Neuronal stem cell (in vitro differentiated cells): Measurements from ENCODE around the gene MAST4.

ENCODE experiments used
- DNase-seq: peaks from one replicate; pipeline ENCODE4 v3.0.0-alpha.2; 2013; ENCODE audit warnings: low spot score
- H2AFZ ChIP-seq: one replicate; pipeline ENCODE4 v1.6.1; 2013; ENCODE audit warnings: mild to moderate bottlenecking, low read length, inconsistent platforms
- H2AK5ac ChIP-seq: 2 replicates; pipeline ENCODE4 v1.6.1; 2013; ENCODE audit warnings: low read depth, mild to moderate bottlenecking, inconsistent platforms, low read length, moderate library complexity, mixed read lengths
- H2BK120ac ChIP-seq: 2 replicates; pipeline ENCODE4 v1.6.1; 2013; ENCODE audit warnings: low read depth, mild to moderate bottlenecking, inconsistent platforms, low read length, moderate library complexity, mixed read lengths
- H2BK12ac ChIP-seq: one replicate; pipeline ENCODE4 v1.6.1; 2013; ENCODE audit warnings: low read length, inconsistent platforms
- H2BK15ac ChIP-seq: 2 replicates; pipeline ENCODE4 v1.6.1; 2013; ENCODE audit warnings: mild to moderate bottlenecking, low read length, inconsistent platforms, mixed read lengths
- H2BK5ac ChIP-seq: one replicate; pipeline ENCODE4 v1.6.1; 2013; ENCODE audit warnings: inconsistent platforms, mild to moderate bottlenecking, low read length, moderate library complexity
- H3K14ac ChIP-seq: one replicate; pipeline ENCODE4 v1.6.1; 2013; ENCODE audit warnings: low read length, inconsistent platforms
- H3K18ac ChIP-seq: 2 replicates; pipeline ENCODE4 v1.6.1; 2013; ENCODE audit warnings: low read length, inconsistent platforms
- H3K23ac ChIP-seq: 2 replicates; pipeline ENCODE4 v1.6.1; 2013; ENCODE audit warnings: low read depth, mild to moderate bottlenecking, mixed read lengths, low read length, inconsistent platforms; ENCODE audit not compliant: poor library complexity
- H3K27ac ChIP-seq: replicated peaks from 3 replicates; pipeline ENCODE4 v1.5.1; 2013; ENCODE audit warnings: low read length, inconsistent platforms
- H3K27me3 ChIP-seq, 3 experiments: 2 replicates each; pipeline ENCODE4 v1.6.1; 2013; ENCODE audit warnings: low read length in 3 of 3, mild to moderate bottlenecking in 2 of 3, inconsistent platforms in 1 of 3, low read depth in 1 of 3, mixed read lengths in 1 of 3, moderate library complexity in 1 of 3; ENCODE audit not compliant: control insufficient read depth in 3 of 3, insufficient read depth in 3 of 3
- H3K36me3 ChIP-seq, 2 donors: replicated peaks in 1 of 2; 2 replicates each; pipeline ENCODE4 v1.6.1; 2013; ENCODE audit warnings: low read length in 2 of 2; ENCODE audit not compliant: control insufficient read depth in 2 of 2, insufficient read depth in 2 of 2
- H3K4ac ChIP-seq: 2 replicates; pipeline ENCODE4 v1.6.1; 2013; ENCODE audit warnings: inconsistent platforms, mild to moderate bottlenecking, low read length, moderate library complexity
- H3K4me1 ChIP-seq, 2 donors: 1 replicate in 1 of 2; 2 replicates in 1 of 2; pipeline ENCODE4 v1.6.1; 2013; ENCODE audit warnings: low read length in 2 of 2, low read depth in 1 of 2; ENCODE audit not compliant: control insufficient read depth in 2 of 2, insufficient read depth in 1 of 2
- H3K4me2 ChIP-seq: one replicate; pipeline ENCODE4 v1.6.1; 2013; ENCODE audit warnings: mild to moderate bottlenecking, low read length, inconsistent platforms; ENCODE audit not compliant: insufficient read depth, poor library complexity, severe bottlenecking
- H3K4me3 ChIP-seq, 2 donors: 2 replicates each; pipeline ENCODE4 v1.5.1; 2013; ENCODE audit warnings: low read length in 2 of 2, mild to moderate bottlenecking in 2 of 2, inconsistent platforms in 1 of 2, moderate library complexity in 1 of 2
- H3K79me1 ChIP-seq: one replicate; pipeline ENCODE4 v1.6.1; 2013; ENCODE audit warnings: low read depth, mild to moderate bottlenecking, inconsistent platforms, low read length, moderate library complexity
- H3K9ac ChIP-seq: one replicate; pipeline ENCODE4 v1.6.1; 2013; ENCODE audit warnings: mild to moderate bottlenecking, low read depth, low read length, inconsistent platforms; ENCODE audit not compliant: poor library complexity
- H3K9me3 ChIP-seq, 2 donors: replicated peaks in 1 of 2; 2 replicates each; pipeline versions ENCODE3 to v1.6.1; 2013; ENCODE audit warnings: low read length in 2 of 2, mild to moderate bottlenecking in 2 of 2, inconsistent platforms in 1 of 2, low read depth in 1 of 2, mixed read lengths in 1 of 2, moderate library complexity in 1 of 2; ENCODE audit not compliant: control insufficient read depth in 2 of 2, insufficient read depth in 1 of 2
- H4K8ac ChIP-seq: one replicate; pipeline ENCODE4 v1.6.1; 2013; ENCODE audit warnings: low read depth, mild to moderate bottlenecking, inconsistent platforms, low read length, moderate library complexity
- H4K91ac ChIP-seq: one replicate; pipeline ENCODE4 v1.6.1; 2013; ENCODE audit warnings: low read length, low read depth, mild to moderate bottlenecking, inconsistent platforms; ENCODE audit not compliant: poor library complexity
- WGBS, 2 donors: extraction: QIAGEN DNeasy Blood & Tissue Kit; methylation state at CpG; one replicate each; pipeline ENCODE4 v1.1.7; 2013; ENCODE audit warnings: missing lambda C conversion rate in 2 of 2, mixed read lengths in 1 of 2; ENCODE audit not compliant: insufficient read length in 2 of 2, insufficient replicate concordance in 1 of 2; ENCODE audit errors: extremely low coverage in 2 of 2; 5-methylcytosine and 5-hydroxymethylcytosine counted together

MAST4 gene

GRCh38 chr5:67188274-67189078 lies 592.3 kb downstream of the MAST4 start:
- peaks cover 2 to 11% of the 10 kb centered on the region in 2 donors for H3K4me1 ChIP-seq
- no peak for DNase-seq
- H2AFZ ChIP-seq: peak overlapping the region; percentile 56
- H2BK5ac ChIP-seq: no peak overlapping the region
- no peak overlapping the region for H2BK12ac ChIP-seq
- no peaks in the 10 kb centered on the region for H3K27me3 ChIP-seq
- H3K9me3 ChIP-seq: peaks cover 0 to 5% of the 10 kb centered on the region in 2 donors
- no peak overlapping the region for H3K14ac ChIP-seq
- H3K4ac ChIP-seq: no peak overlapping the region
- no peak overlapping the region for H3K18ac ChIP-seq
- H3K27ac ChIP-seq: no peak overlapping the region
- no peak overlapping the region for H3K4me3 ChIP-seq
- no peaks in the 10 kb centered on the region for H3K36me3 ChIP-seq
- H2BK120ac ChIP-seq: no peak overlapping the region
- H3K4me2 ChIP-seq: no peak overlapping the region
- H4K8ac ChIP-seq: no peak overlapping the region
- no peak overlapping the region for H3K9ac ChIP-seq
- H3K79me1 ChIP-seq: no peaks in the 10 kb centered on the region
- H2BK15ac ChIP-seq: no peak overlapping the region
- H2AK5ac ChIP-seq: no peak overlapping the region
- no peak overlapping the region for H4K91ac ChIP-seq
- no CpG with 5 or more reads among the region's 7 CpGs for WGBS, 2 donors
- no peak overlapping the region for H3K23ac ChIP-seq

GRCh38 chr5:67189079-67189354 lies 592.8 kb downstream of the MAST4 start:
- no peak overlapping the region for H3K14ac ChIP-seq
- H3K27ac ChIP-seq: no peak overlapping the region
- no peak overlapping the region for H2BK12ac ChIP-seq
- H2AFZ ChIP-seq: peak overlapping the region; percentile 56
- peaks cover 0 to 5% of the 10 kb centered on the region in 2 donors for H3K9me3 ChIP-seq
- H3K4me3 ChIP-seq: no peak overlapping the region
- no CpG with 5 or more reads among the region's 3 CpGs for WGBS, 2 donors
- H3K18ac ChIP-seq: no peak overlapping the region
- no peaks in the 10 kb centered on the region for H3K79me1 ChIP-seq
- DNase-seq: no peak
- no peak overlapping the region for H2AK5ac ChIP-seq
- no peak overlapping the region for H4K91ac ChIP-seq
- H3K36me3 ChIP-seq: no peaks in the 10 kb centered on the region
- H2BK15ac ChIP-seq: no peak overlapping the region
- no peak overlapping the region for H3K4ac ChIP-seq
- H4K8ac ChIP-seq: no peak overlapping the region
- no peak overlapping the region for H2BK5ac ChIP-seq
- peaks cover 2 to 11% of the 10 kb centered on the region in 2 donors for H3K4me1 ChIP-seq
- H3K23ac ChIP-seq: no peak overlapping the region
- H3K27me3 ChIP-seq: no peaks in the 10 kb centered on the region
- H2BK120ac ChIP-seq: no peak overlapping the region
- no peak overlapping the region for H3K4me2 ChIP-seq
- H3K9ac ChIP-seq: no peak overlapping the region

GRCh38 chr5:67189931-67190330 lies 593.7 kb downstream of the MAST4 start:
- H3K4me3 ChIP-seq: no peak overlapping the region
- no CpG with 5 or more reads among the region's 1 CpG for WGBS, 2 donors

GRCh38 chr5:67190410-67190809 lies 594.2 kb downstream of the MAST4 start:
- Histone ChIP-seq H3K4ac (no peak overlapping the region), H3K27ac (no peak overlapping the region), H3K18ac (no peak overlapping the region), H2BK120ac (no peak overlapping the region), H2BK5ac (no peak overlapping the region), H3K4me1 (peaks cover 2 to 11% of the 10 kb centered on the region in 2 donors), H4K8ac (no peak overlapping the region), H3K9ac (no peak overlapping the region), H3K4me3 (no peak overlapping the region), H3K9me3 (peaks cover under 1 to 5% of the 10 kb centered on the region in 2 donors), H3K27me3 (no peaks in the 10 kb centered on the region), H2AK5ac (no peak overlapping the region), H2BK12ac (no peak overlapping the region), H2AFZ (no peak overlapping the region), H2BK15ac (no peak overlapping the region), H3K79me1 (no peaks in the 10 kb centered on the region), H3K14ac (no peak overlapping the region), H3K4me2 (no peak overlapping the region), H3K23ac (no peak overlapping the region), H3K36me3 (no peaks in the 10 kb centered on the region), H4K91ac (no peak overlapping the region)
- DNase-seq: no peak
- WGBS, 2 donors: no CpG with 5 or more reads among the region's 4 CpGs

More at GRCh38 chr5:67189931-67190330, 593.7 kb downstream of the MAST4 start:
- Histone ChIP-seq H3K4me1 (peaks cover 2 to 11% of the 10 kb centered on the region in 2 donors), H4K8ac (no peak overlapping the region), H2BK5ac (no peak overlapping the region), H3K18ac (no peak overlapping the region), H3K23ac (no peak overlapping the region), H3K27ac (no peak overlapping the region), H2BK15ac (no peak overlapping the region), H2AK5ac (no peak overlapping the region), H3K4me2 (no peak overlapping the region), H3K9ac (no peak overlapping the region), H3K14ac (no peak overlapping the region), H3K79me1 (no peaks in the 10 kb centered on the region), H2BK12ac (no peak overlapping the region), H3K9me3 (peaks cover 0 to 5% of the 10 kb centered on the region in 2 donors), H2AFZ (no peak overlapping the region), H2BK120ac (no peak overlapping the region), H3K27me3 (no peaks in the 10 kb centered on the region), H3K4ac (no peak overlapping the region), H3K36me3 (no peaks in the 10 kb centered on the region), H4K91ac (no peak overlapping the region)
- DNase-seq: no peak
